Psoas muscle (tissue), 8 donors: ENCODE measurements around the gene TRIM68. TPM values are rescaled to one million over a fixed set of nuclear protein-coding genes. Genes with fewer than 3 reads are reported as not detected.

Experiments used
- ATAC-seq, 4 donors: fragments of 200-7000 bp; cut with Tn5 transposase; one replicate each; pipeline ENCODE4 v1.9.1; 2020; ENCODE audit warnings: moderate library complexity in 3 of 4, mild to moderate bottlenecking in 2 of 4
- DNase-seq, 2 donors: peaks; one replicate each; pipeline ENCODE4 v3.0.0-alpha.2; 2020
- H3K27ac ChIP-seq: fragments of 200-600 bp; one replicate; pipeline ENCODE4 v1.8.0; 2022
- H3K27me3 ChIP-seq, 3 donors: fragments of 200-600 bp in 1 of 3; one replicate each; pipeline versions ENCODE4 v1.6.1 to v1.8.0; 2013 to 2022; ENCODE audit warnings: low read length in 2 of 3, mild to moderate bottlenecking in 2 of 3, moderate library complexity in 1 of 3; ENCODE audit not compliant: insufficient read depth in 3 of 3
- H3K36me3 ChIP-seq, 2 donors: fragments of 200-600 bp in 1 of 2; one replicate each; pipeline versions ENCODE4 v1.6.1 to v1.8.0; 2013 to 2022; ENCODE audit warnings: low read depth in 1 of 2, mild to moderate bottlenecking in 1 of 2, moderate library complexity in 1 of 2; ENCODE audit not compliant: insufficient read depth in 1 of 2
- H3K4me1 ChIP-seq: fragments of 200-600 bp; one replicate; pipeline ENCODE4 v1.8.0; 2022
- H3K4me3 ChIP-seq: fragments of 200-600 bp; one replicate; pipeline ENCODE4 v1.8.0; 2022; ENCODE audit warnings: mild to moderate bottlenecking
- H3K9me3 ChIP-seq: fragments of 200-600 bp; one replicate; pipeline ENCODE4 v1.8.0; 2022
- CTCF ChIP-seq: fragments of 200-600 bp; IDR thresholded peaks from one replicate; pipeline ENCODE4 v1.8.0; 2022; ENCODE audit warnings: antibody characterized with exemption
- WGBS, 3 donors: extraction: QIAGEN DNeasy Blood & Tissue Kit; methylation state at CpG; one replicate each; pipeline versions ENCODE4 v1.1.6 to v1.1.7; 2013; 5-methylcytosine and 5-hydroxymethylcytosine counted together
- intact Hi-C, 2 donors: fragments of 100-400 bp; cut with DNase I; formaldehyde crosslinking; loops; one replicate each; pipeline versions ENCODE4 v1.11.0 to v1.14.2; 2022
- polyA plus RNA-seq, 3 donors: library from polyadenylated mRNA; stranded (reverse); fragments of 200-250 nt; gene quantifications; one replicate each; pipeline ENCODE4 v1.2.3, GENCODE V29; 2013
- total RNA-seq, 4 donors: library from RNA; stranded (reverse); fragmentation: NEBNext Ultra II Directional in 2 of 4; extraction: Animal tissue kit (Norgen Biotek cat#: 25700) in 2 of 4; gene quantifications; one replicate each; pipeline versions ENCODE4 v1.2.1 to v1.2.4, GENCODE V29; 2021 to 2023
- donor health status: healthy with polysubstance abuse.
- donor health status: DM: no; HTN: no; CAD: no; lungs with moderate emphysema.
- donor health status: Bipolar disorder and iron deficiency.
- donor health status: healthy.
- donor health status: DM: yes; HTN: yes; CAD: no.
- donor health status: DM: no; HTN: no; CAD: no.
- donor health status: DM: no; HTN: no; CAD: no.
- donor health status: DM: yes; HTN: yes; CAD: no.

The TRIM68 gene
- total and polyA plus RNA-seq, 7 donors, result 3.7 to 12.5 (median 6.8) TPM

- TF ChIP-seq CTCF, result no peak
- no peak overlapping the region for H3K4me3 ChIP-seq
- DNase-seq (no peak), ATAC-seq (no peak)
- no peak overlapping the region for H3K27ac ChIP-seq
- no peaks in the 10 kb centered on the region for H3K4me1 ChIP-seq
- H3K9me3 ChIP-seq, result peaks cover 4% of the 10 kb centered on the region
- 60 to 70% (median 61%) methylated on average over 8 of the region's 8 CpGs for WGBS, 3 donors
- H3K27me3 ChIP-seq, result no peaks in the 10 kb centered on the region
- intact Hi-C loops, result no loop called here
- H3K36me3 ChIP-seq, result no peaks in the 10 kb centered on the region
Observed at GRCh38 chr11:4559527-4560440, 48.2 kb downstream of the TRIM68 start.

GRCh38 chr11:4551346-4551979 is 56.6 kb downstream of the TRIM68 start:
- no peaks in the 10 kb centered on the region for H3K27me3 ChIP-seq
- WGBS, 3 donors, result 80 to 82% (median 81%) methylated on average over 8 of the region's 8 CpGs
- no peaks in the 10 kb centered on the region for H3K4me1 ChIP-seq
- no peaks in the 10 kb centered on the region for H3K9me3 ChIP-seq
- no peak for TF ChIP-seq CTCF
- intact Hi-C loops, result no loop called here
- DNase-seq (no peak), ATAC-seq (no peak)
- H3K4me3 ChIP-seq, result no peak overlapping the region
- H3K36me3 ChIP-seq, result no peaks in the 10 kb centered on the region
- no peak overlapping the region for H3K27ac ChIP-seq

Other genes starting within 250 kb of the TRIM68 start
- gene OR52B4, start 239.8 kb downstream of the TRIM68 start, total RNA-seq, result not detected
- gene OR52B4, start 239.8 kb downstream of the TRIM68 start, polyA plus RNA-seq, result not detected
- gene TRIM21, start 214.5 kb downstream of the TRIM68 start, total RNA-seq, result 1 to 10 TPM; 2.6 to 7.5 (median 4.5) TPM
- gene TRIM21, start 214.5 kb downstream of the TRIM68 start, polyA plus RNA-seq, result 1 to 10 TPM; 3.8 to 6.8 (median 4.6) TPM
- not detected for gene OR52K2, start 158.9 kb downstream of the TRIM68 start, total RNA-seq
- gene OR52K2, start 158.9 kb downstream of the TRIM68 start, polyA plus RNA-seq, result not detected
- not detected for gene OR52K1, start 125.6 kb downstream of the TRIM68 start, total RNA-seq
- not detected for gene OR52K1, start 125.6 kb downstream of the TRIM68 start, polyA plus RNA-seq
- not detected for gene OR52M1, start 63.0 kb downstream of the TRIM68 start, total RNA-seq
- gene OR52M1, start 63.0 kb downstream of the TRIM68 start, polyA plus RNA-seq, result not detected
- not detected for gene OR52I2, start 26.5 kb downstream of the TRIM68 start, total RNA-seq
- not detected for gene OR52I2, start 26.5 kb downstream of the TRIM68 start, polyA plus RNA-seq
- not detected for gene OR52I1, start 14.2 kb downstream of the TRIM68 start, total RNA-seq
- not detected for gene OR52I1, start 14.2 kb downstream of the TRIM68 start, polyA plus RNA-seq
- gene OR51D1, start 29.2 kb upstream of the TRIM68 start, total RNA-seq, result not detected
- gene OR51D1, start 29.2 kb upstream of the TRIM68 start, polyA plus RNA-seq, result not detected
- gene OR51E1, start 35.8 kb upstream of the TRIM68 start, total RNA-seq, result 1 to 10 TPM in 1 of 4 donors, under 1 TPM in 3; 0.61 to 2.1 (median 0.70) TPM
- gene OR51E1, start 35.8 kb upstream of the TRIM68 start, polyA plus RNA-seq, result 1 to 10 TPM in 1 of 3 donors, under 1 TPM in 2; 0.77 to 1.3 (median 0.94) TPM
- gene OR51E2, start 89.6 kb upstream of the TRIM68 start, total RNA-seq, result under 1 TPM in 3 of 4 donors, not detected in 1; 0.10 to 0.19 (median 0.19) TPM
- under 1 TPM in 2 of 3 donors, not detected in 1; 0.21 to 0.23 TPM for gene OR51E2, start 89.6 kb upstream of the TRIM68 start, polyA plus RNA-seq
- gene MMP26, start 96.6 kb upstream of the TRIM68 start, total RNA-seq, result not detected
- not detected for gene MMP26, start 96.6 kb upstream of the TRIM68 start, polyA plus RNA-seq
- not detected for gene OR51F1, start 161.7 kb upstream of the TRIM68 start, total RNA-seq
- not detected for gene OR51F1, start 161.7 kb upstream of the TRIM68 start, polyA plus RNA-seq
- not detected for gene OR52R1, start 196.1 kb upstream of the TRIM68 start, total RNA-seq
- gene OR52R1, start 196.1 kb upstream of the TRIM68 start, polyA plus RNA-seq, result not detected
- not detected for gene OR51F2, start 213.1 kb upstream of the TRIM68 start, total RNA-seq
- gene OR51F2, start 213.1 kb upstream of the TRIM68 start, polyA plus RNA-seq, result not detected
- gene OR51S1, start 241.0 kb upstream of the TRIM68 start, total RNA-seq, result not detected
- not detected for gene OR51S1, start 241.0 kb upstream of the TRIM68 start, polyA plus RNA-seq